ENCODE data around the gene KRTAP2-1.
"Not testable (repeated sequence)": the region's sequence is repeated elsewhere in the genome, so short reads cannot be mapped to it uniquely, and the experiment has no call there.

KRTAP2-1 gene

GRCh38 chr17:41055130-41055529 lies 8.0 kb upstream of the KRTAP2-1 start, which contains the start of gene KRTAP2-2:
Gene KRTAP2-2, minus strand, starts transcription at chr17:41055230. Its CDS starts 19 bp downstream, at chr17:41055211.
- not testable (repeated sequence) for DNase-seq

GRCh38 chr17:41054556-41054955 lies 7.4 kb upstream of the KRTAP2-1 start:
- DNase-seq, result not testable (repeated sequence)

- no peak for DNase-seq
Measured at GRCh38 chr17:41054025-41054424, 6.9 kb upstream of the KRTAP2-1 start.

- no peak for DNase-seq
Measured at GRCh38 chr17:41052566-41052965, 5.5 kb upstream of the KRTAP2-1 start.

- peak; percentile 46 for DNase-seq
Measured at GRCh38 chr17:41049110-41049509, 2.0 kb upstream of the KRTAP2-1 start.

GRCh38 chr17:41048441-41048840 lies 1.3 kb upstream of the KRTAP2-1 start:
- DNase-seq, result peak; percentile 60

- no peak for DNase-seq
Measured at GRCh38 chr17:41042953-41043352, 4.2 kb downstream of the KRTAP2-1 start.

- DNase-seq, result not testable (repeated sequence)
Measured at GRCh38 chr17:41040783-41041571, 6.1 kb downstream of the KRTAP2-1 start, which contains the start of gene KRTAP1-1. Gene KRTAP1-1, minus strand, starts transcription at chr17:41041450. Its CDS starts 53 bp downstream, at chr17:41041397.

- no peak for DNase-seq
Measured at GRCh38 chr17:41037853-41038350, 9.2 kb downstream of the KRTAP2-1 start.

GRCh38 chr17:41034346-41034935 lies 12.7 kb downstream of the KRTAP2-1 start, which contains the start of gene KRTAP1-3:
Gene KRTAP1-3, minus strand, starts transcription at chr17:41034874. Its CDS starts 53 bp downstream, at chr17:41034821.
- DNase-seq, result not testable (repeated sequence)

GRCh38 chr17:41029633-41030245 lies 17.4 kb downstream of the KRTAP2-1 start, which contains the start of gene KRTAP1-4:
Gene KRTAP1-4, minus strand, starts transcription at chr17:41030195. Its CDS starts 117 bp downstream, at chr17:41030078.
- no peak for DNase-seq

- DNase-seq, result no peak
Measured at GRCh38 chr17:41026715-41027471, 20.2 kb downstream of the KRTAP2-1 start, which contains the start of gene KRTAP1-5. Gene KRTAP1-5, minus strand, starts transcription at chr17:41027208. Its CDS starts 53 bp downstream, at chr17:41027155.

- DNase-seq, result no peak
Measured at GRCh38 chr17:41024697-41025096, 22.4 kb downstream of the KRTAP2-1 start.

- DNase-seq, result no peak
Measured at GRCh38 chr17:41020336-41020735, 26.8 kb downstream of the KRTAP2-1 start.

- no peak for DNase-seq
Measured at GRCh38 chr17:41019415-41019814, 27.7 kb downstream of the KRTAP2-1 start.

- DNase-seq, result no peak
Measured at GRCh38 chr17:41018541-41018940, 28.6 kb downstream of the KRTAP2-1 start.

- DNase-seq, result no peak
Measured at GRCh38 chr17:41016578-41017215, 30.4 kb downstream of the KRTAP2-1 start.

- DNase-seq, result no peak
Measured at GRCh38 chr17:41015454-41015853, 31.7 kb downstream of the KRTAP2-1 start.

- DNase-seq, result no peak
Measured at GRCh38 chr17:41013606-41014005, 33.5 kb downstream of the KRTAP2-1 start.

- no peak for DNase-seq
Measured at GRCh38 chr17:41013181-41013580, 33.9 kb downstream of the KRTAP2-1 start.

- DNase-seq, result no peak
Measured at GRCh38 chr17:41012326-41013120, 34.6 kb downstream of the KRTAP2-1 start.
